AG04449 (cell line): ENCODE data around the gene TP53RK.

Source experiments
- CTCF ChIA-PET: fragments of 350-600 bp; formaldehyde crosslinking; extraction: SDS; loops from one replicate; lab custom pipeline; 2021; ENCODE audit warnings: antibody characterized with exemption; lab: Yijun Ruan, JAX
- POLR2A ChIA-PET: fragments of 400-600, 350-600 bp; formaldehyde crosslinking; extraction: SDS; loops from one replicate; lab custom pipeline; 2020; ENCODE audit warnings: antibody characterized with exemption, inconsistent platforms; lab: Yijun Ruan, JAX
- DNase-seq: peaks from one replicate; pipeline ENCODE4 v3.0.0-alpha.2; 2010; ENCODE audit warnings: low read depth, low spot score
- H3K4me3 ChIP-seq: 2 replicates; pipeline ENCODE4 v1.5.1; 2011; ENCODE audit warnings: low read depth, mild to moderate bottlenecking, control low read depth, low read length
- CTCF ChIP-seq: IDR thresholded peaks from one replicate; pipeline ENCODE4 v1.5.1; 2011; ENCODE audit warnings: mild to moderate bottlenecking, moderate library complexity, low read length, control low read depth, inconsistent platforms; ENCODE audit not compliant: insufficient read depth; ENCODE audit errors: missing control alignments

TP53RK gene

GRCh38 chr20:46640044-46640443 lies 49.2 kb downstream of the TP53RK start:
- ChIA-PET POLR2A (no interaction called here), CTCF (interaction anchor here (0.9 kb wide), 1 partner anchor 10 kb away, joined by 3 read pairs; no protein-coding TSS in a partner anchor)
- H3K4me3 ChIP-seq: no peak overlapping the region
- DNase-seq: no peak
- no peak for TF ChIP-seq CTCF

GRCh38 chr20:46639587-46639986 lies 49.7 kb downstream of the TP53RK start:
- POLR2A ChIA-PET: no interaction called here
- DNase-seq: no peak

GRCh38 chr20:46638898-46639274 lies 50.4 kb downstream of the TP53RK start:
- POLR2A ChIA-PET: no interaction called here
- CTCF ChIA-PET: no interaction called here
- DNase-seq: no peak

More at GRCh38 chr20:46639587-46639986, 49.7 kb downstream of the TP53RK start:
- CTCF ChIA-PET: interaction anchor here (0.7 to 0.9 kb wide), 2 partner anchors 8 to 11 kb away, joined by 3 read pairs; no protein-coding TSS in a partner anchor
- H3K4me3 ChIP-seq: no peak overlapping the region
- TF ChIP-seq CTCF: no peak

GRCh38 chr20:46638134-46638897 lies 50.9 kb downstream of the TP53RK start:
- H3K4me3 ChIP-seq: no peak overlapping the region
- POLR2A ChIA-PET: no interaction called here

More at GRCh38 chr20:46638898-46639274, 50.4 kb downstream of the TP53RK start:
- no peak for TF ChIP-seq CTCF
- H3K4me3 ChIP-seq: no peak overlapping the region

GRCh38 chr20:46637427-46638133 lies 51.7 kb downstream of the TP53RK start:
- no peak overlapping the region for H3K4me3 ChIP-seq
- POLR2A ChIA-PET: no interaction called here
- DNase-seq: no peak
- no peak for TF ChIP-seq CTCF
- CTCF ChIA-PET: no interaction called here

More at GRCh38 chr20:46638134-46638897, 50.9 kb downstream of the TP53RK start:
- CTCF ChIA-PET: no interaction called here
- DNase-seq: no peak
- TF ChIP-seq CTCF: no peak

- no peak overlapping the region for H3K4me3 ChIP-seq
- ChIA-PET POLR2A (no interaction called here), CTCF (no interaction called here)
- no peak for TF ChIP-seq CTCF
- no peak for DNase-seq
Measured at GRCh38 chr20:46637020-46637419, 52.2 kb downstream of the TP53RK start.
